Naive thymus-derived CD8-positive, alpha-beta T cell (primary cell): Measurements from ENCODE around the gene SNX18. TPM values are rescaled to one million over a fixed set of nuclear protein-coding genes. Genes with fewer than 3 reads are reported as not detected.
A peak's percentile ranks its signal among the peaks of the same experiment; 100 is the strongest.

Experiments used
- ATAC-seq, 2 donors: fragments of 150-1000 bp; cut with Tn5 transposase in 1 of 2; sonication (Bioruptor Pico), chemical (Tn5 transposase) in 1 of 2; 1 replicate in 1 of 2; 2 replicates in 1 of 2; pipeline ENCODE4 v1.10.0; 2021; ENCODE audit warnings: mild to moderate bottlenecking in 2 of 2, moderate library complexity in 2 of 2
- POLR2A ChIA-PET: fragments of 350-600 bp; sonication (Branson Sonifier 250); formaldehyde crosslinking; loops from one replicate; lab custom pipeline; 2021; ENCODE audit warnings: antibody characterized with exemption; lab: Charles Lee
- DNase-seq, 10 donors: peaks; one replicate each; pipeline versions ENCODE4 v3.0.0 to v3.0.0-alpha.2; 2020 to 2022
- H3K27ac Mint-ChIP-seq, 10 donors: one replicate each; pipeline ENCODE4 v1.8.0; 2020 to 2022; ENCODE audit warnings: mild to moderate bottlenecking in 10 of 10, mixed read lengths in 10 of 10, moderate library complexity in 4 of 10, inconsistent platforms in 1 of 10
- H3K27me3 Mint-ChIP-seq, 5 donors: one replicate each; pipeline ENCODE4 v1.8.0; 2021 to 2022; ENCODE audit warnings: mixed read lengths in 5 of 5
- H3K36me3 Mint-ChIP-seq, 3 donors: one replicate each; pipeline ENCODE4 v1.8.0; 2020 to 2022; ENCODE audit warnings: mixed read lengths in 3 of 3, mild to moderate bottlenecking in 2 of 3, inconsistent platforms in 1 of 3
- H3K4me1 Mint-ChIP-seq, 4 donors: one replicate each; pipeline ENCODE4 v1.8.0; 2021 to 2022; ENCODE audit warnings: mixed read lengths in 4 of 4
- H3K4me3 Mint-ChIP-seq, 10 donors: one replicate each; pipeline ENCODE4 v1.8.0; 2020 to 2022; ENCODE audit warnings: mild to moderate bottlenecking in 10 of 10, mixed read lengths in 10 of 10, moderate library complexity in 6 of 10, inconsistent platforms in 1 of 10
- H3K9me3 Mint-ChIP-seq, 9 donors: one replicate each; pipeline ENCODE4 v1.8.0; 2020 to 2022; ENCODE audit warnings: mixed read lengths in 9 of 9, mild to moderate bottlenecking in 3 of 9, inconsistent platforms in 1 of 9, moderate library complexity in 1 of 9
- polyA plus RNA-seq, 3 donors: library from polyadenylated mRNA; unstranded; fragments of 300-500 nt; fragmentation: Illumina TruSeq; gene quantifications; one replicate each; pipeline ENCODE4 v1.2.3, GENCODE V29; 2021
- total RNA-seq, 8 experiments: library from RNA in 2 of 8; stranded (reverse) in 2 of 8; gene quantifications; one replicate each; pipeline ENCODE4 v1.2.3 and lab custom pipeline; 2021 to 2026

Gene SNX18
- total and polyA plus RNA-seq, 5 experiments from 2014 or later, result 2.6 to 33.9 (median 3.3) TPM

DNA sequence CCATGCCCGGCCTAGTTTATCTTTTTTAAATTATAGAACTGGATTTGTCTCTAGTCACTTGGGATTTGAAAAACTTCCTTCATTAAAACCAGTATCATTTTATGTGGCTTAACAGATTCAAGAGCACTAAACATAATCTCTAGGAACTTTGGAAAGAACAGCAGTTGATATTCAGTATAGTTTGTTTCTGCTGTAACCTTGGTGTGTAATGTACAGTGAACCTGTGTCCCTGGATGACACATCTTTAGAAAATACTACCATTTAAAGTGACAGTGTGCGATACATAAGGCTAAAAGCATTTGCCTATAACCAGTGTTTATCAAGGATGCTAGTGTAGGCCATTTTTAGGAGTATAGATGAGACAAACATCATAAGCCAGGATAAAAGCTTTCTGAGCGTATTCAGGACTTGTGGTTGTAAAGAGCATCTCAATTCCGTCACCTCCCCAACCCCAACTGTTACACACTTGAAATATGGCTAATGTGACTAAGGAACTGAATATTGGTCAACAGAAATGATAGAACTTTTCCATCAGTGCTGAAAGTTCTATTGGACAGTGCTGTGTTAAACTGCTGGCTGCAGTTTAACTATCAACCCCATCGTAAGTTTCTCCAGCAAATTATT is 4.4 kb downstream of the SNX18 start:
- peak overlapping the region in 2 of 10 donors; percentile 19 to 46 for H3K27ac Mint-ChIP-seq
- H3K9me3 Mint-ChIP-seq, result no peaks in the 10 kb centered on the region
- POLR2A ChIA-PET, result interaction anchor here (0.7 to 1.1 kb wide), 2 partner anchors 8 to 222 kb away, joined by 4 to 5 read pairs; no protein-coding TSS in a partner anchor
- H3K4me3 Mint-ChIP-seq, result peak overlapping the region; percentile 79 to 95 (median 92)
- peaks cover 0 to 17% (median 2%) of the 10 kb centered on the region in 3 donors for H3K36me3 Mint-ChIP-seq
- H3K4me1 Mint-ChIP-seq, result peaks cover 4 to 68% (median 18%) of the 10 kb centered on the region in 4 donors
- H3K27me3 Mint-ChIP-seq, result no peaks in the 10 kb centered on the region
- DNase-seq (no peak), ATAC-seq (no peak)

DNA sequence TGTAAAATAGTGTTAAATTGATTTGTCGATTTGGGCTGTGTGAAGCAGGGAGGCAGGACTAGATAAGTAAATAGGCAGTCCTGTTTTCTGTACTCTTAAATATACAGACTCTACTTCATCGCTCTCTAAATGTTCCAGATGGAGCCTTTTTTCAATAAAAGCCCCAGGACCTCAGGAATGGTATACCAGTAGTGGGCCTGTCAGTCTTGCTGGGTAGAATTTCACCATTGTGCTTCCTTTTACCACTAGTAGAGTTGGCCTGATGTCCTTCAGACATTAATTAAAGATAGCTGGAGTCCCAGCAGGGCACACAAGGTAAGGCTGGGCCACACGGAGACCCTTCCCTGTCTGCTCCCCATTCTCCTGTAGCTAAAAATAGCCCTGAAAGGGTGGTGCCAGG is 6.0 kb downstream of the SNX18 start:
- Mint-ChIP-seq H3K4me3 (peak overlapping the region in 7 of 10 donors; percentile 34 to 94 (median 54)), H3K27ac (peak overlapping the region in 5 of 10 donors; percentile 6 to 44 (median 37))

DNA sequence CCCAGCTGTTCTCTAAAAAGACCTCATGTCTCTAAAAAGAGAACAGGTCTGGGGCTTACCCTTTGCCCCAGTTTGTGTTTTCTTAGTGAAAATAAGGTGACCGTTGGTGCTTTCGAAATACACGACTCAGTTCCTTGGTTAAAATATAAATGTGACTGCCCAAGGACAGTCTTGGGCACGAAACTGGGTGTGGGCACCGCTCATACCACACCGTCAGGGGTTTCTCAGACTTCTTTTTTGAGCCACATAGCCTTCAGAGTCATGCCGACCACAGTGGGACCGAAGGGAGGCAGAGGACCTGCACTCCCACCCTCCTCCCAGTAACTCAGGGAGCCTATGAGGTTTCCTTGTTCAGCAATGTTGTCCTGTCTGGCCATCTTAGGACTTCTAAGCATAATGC is 6.5 kb downstream of the SNX18 start:
- Mint-ChIP-seq H3K36me3 (peaks cover 0 to 17% (median 2%) of the 10 kb centered on the region in 3 donors), H3K27me3 (no peaks in the 10 kb centered on the region), H3K4me3 (peak overlapping the region in 7 of 10 donors; percentile 13 to 57 (median 48)), H3K27ac (peak overlapping the region in 4 of 10 donors; percentile 6 to 34 (median 24)), H3K4me1 (peaks cover 0 to 58% (median 14%) of the 10 kb centered on the region in 4 donors), H3K9me3 (no peaks in the 10 kb centered on the region)
- ATAC-seq (no peak), DNase-seq (no peak)
- POLR2A ChIA-PET, result no interaction called here

More for the DNA sequence above, 6.0 kb downstream of the SNX18 start:
- Mint-ChIP-seq H3K9me3 (no peaks in the 10 kb centered on the region), H3K36me3 (peaks cover 0 to 17% (median 2%) of the 10 kb centered on the region in 3 donors), H3K4me1 (peaks cover 0 to 64% (median 14%) of the 10 kb centered on the region in 4 donors), H3K27me3 (no peaks in the 10 kb centered on the region)
- ATAC-seq (no peak), DNase-seq (no peak)
- POLR2A ChIA-PET, result no interaction called here

DNA sequence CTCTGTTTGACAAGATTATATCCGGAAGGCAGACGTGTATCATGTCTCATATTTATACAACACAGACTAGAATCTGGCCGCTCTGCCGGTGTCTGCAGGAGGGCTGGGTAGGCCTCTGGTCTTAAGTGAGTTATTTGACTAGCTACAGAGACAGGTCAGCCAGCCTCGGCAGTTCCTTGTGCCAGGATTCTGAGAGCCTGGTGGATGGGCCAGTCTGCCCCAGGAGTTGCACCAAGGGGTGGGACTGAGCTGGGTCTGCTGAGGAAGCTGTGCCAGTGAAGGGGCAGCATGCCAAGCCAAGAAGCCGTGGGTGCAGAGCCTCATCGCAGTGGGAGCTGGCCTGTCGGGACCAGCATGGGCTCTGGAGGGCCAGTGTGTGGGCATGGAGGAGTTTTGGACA is 7.1 kb downstream of the SNX18 start:
- Mint-ChIP-seq H3K36me3 (peaks cover 0 to 14% (median 2%) of the 10 kb centered on the region in 3 donors), H3K4me1 (peaks cover 0 to 57% (median 11%) of the 10 kb centered on the region in 4 donors), H3K27me3 (no peaks in the 10 kb centered on the region), H3K9me3 (no peaks in the 10 kb centered on the region), H3K4me3 (peak overlapping the region in 5 of 10 donors; percentile 10 to 48 (median 15)), H3K27ac (peak overlapping the region in 2 of 10 donors; percentile 22 to 27)
- no peak for ATAC-seq
- no peak for DNase-seq
- POLR2A ChIA-PET, result no interaction called here

DNA sequence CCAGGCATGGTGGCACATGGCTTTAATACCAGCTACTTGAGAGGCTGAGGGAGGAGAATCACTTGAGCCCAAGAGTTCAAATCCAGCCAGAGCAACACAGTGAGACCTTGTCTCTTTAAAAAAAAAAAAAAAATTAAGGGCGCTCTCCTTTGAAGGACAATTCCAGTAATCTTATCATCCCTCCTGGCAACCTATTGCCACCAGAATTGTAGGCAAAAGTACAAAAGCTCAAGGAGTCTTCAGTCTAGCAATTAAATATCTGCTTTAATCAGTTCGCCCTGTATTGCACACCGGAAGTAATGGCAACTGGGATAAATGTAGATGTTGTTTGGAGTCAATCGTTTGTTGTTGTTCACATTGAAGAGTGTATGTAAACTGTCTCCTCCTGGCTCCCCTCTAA is 7.7 kb downstream of the SNX18 start:
- peaks cover 0 to 57% (median 13%) of the 10 kb centered on the region in 4 donors for H3K4me1 Mint-ChIP-seq
- peak overlapping the region in 4 of 10 donors; percentile 10 to 43 (median 22) for H3K4me3 Mint-ChIP-seq

DNA sequence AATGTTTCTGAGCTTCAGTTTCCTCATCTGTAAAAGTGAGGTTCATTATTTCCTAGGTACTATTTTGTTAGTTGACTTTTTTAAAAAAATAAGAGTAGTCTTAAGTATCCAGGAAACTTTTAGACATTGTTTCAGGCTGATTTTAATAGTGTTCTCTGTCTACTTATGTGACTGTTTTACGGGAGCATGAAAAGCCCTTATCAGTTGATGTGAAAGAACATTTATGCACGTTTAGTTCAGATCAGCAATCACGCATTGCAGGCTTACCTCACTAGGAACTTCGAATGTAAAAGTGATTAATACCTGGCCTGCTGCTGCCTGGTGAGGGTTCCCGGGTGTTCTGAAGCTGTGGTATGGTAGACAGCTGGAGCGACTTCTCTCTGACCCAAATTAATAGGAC is 8.1 kb downstream of the SNX18 start:
- no peaks in the 10 kb centered on the region for H3K9me3 Mint-ChIP-seq
- H3K27me3 Mint-ChIP-seq, result no peaks in the 10 kb centered on the region
- H3K4me3 Mint-ChIP-seq, result peak overlapping the region in 5 of 10 donors; percentile 8 to 43 (median 23)
- no peak for DNase-seq
- POLR2A ChIA-PET, result no interaction called here
- H3K4me1 Mint-ChIP-seq, result peaks cover 0 to 55% (median 11%) of the 10 kb centered on the region in 4 donors
- ATAC-seq, result no peak
- peaks cover 0 to 12% (median 2%) of the 10 kb centered on the region in 3 donors for H3K36me3 Mint-ChIP-seq
- H3K27ac Mint-ChIP-seq, result peak overlapping the region in 2 of 10 donors; percentile 21 to 47

More for the DNA sequence above, 7.7 kb downstream of the SNX18 start:
- ATAC-seq (no peak), DNase-seq (no peak)
- H3K36me3 Mint-ChIP-seq, result peaks cover 0 to 13% (median 2%) of the 10 kb centered on the region in 3 donors
- POLR2A ChIA-PET, result no interaction called here
- no peaks in the 10 kb centered on the region for H3K27me3 Mint-ChIP-seq
- H3K9me3 Mint-ChIP-seq, result no peaks in the 10 kb centered on the region
- peak overlapping the region in 1 of 10 donors; percentile 47 for H3K27ac Mint-ChIP-seq

DNA sequence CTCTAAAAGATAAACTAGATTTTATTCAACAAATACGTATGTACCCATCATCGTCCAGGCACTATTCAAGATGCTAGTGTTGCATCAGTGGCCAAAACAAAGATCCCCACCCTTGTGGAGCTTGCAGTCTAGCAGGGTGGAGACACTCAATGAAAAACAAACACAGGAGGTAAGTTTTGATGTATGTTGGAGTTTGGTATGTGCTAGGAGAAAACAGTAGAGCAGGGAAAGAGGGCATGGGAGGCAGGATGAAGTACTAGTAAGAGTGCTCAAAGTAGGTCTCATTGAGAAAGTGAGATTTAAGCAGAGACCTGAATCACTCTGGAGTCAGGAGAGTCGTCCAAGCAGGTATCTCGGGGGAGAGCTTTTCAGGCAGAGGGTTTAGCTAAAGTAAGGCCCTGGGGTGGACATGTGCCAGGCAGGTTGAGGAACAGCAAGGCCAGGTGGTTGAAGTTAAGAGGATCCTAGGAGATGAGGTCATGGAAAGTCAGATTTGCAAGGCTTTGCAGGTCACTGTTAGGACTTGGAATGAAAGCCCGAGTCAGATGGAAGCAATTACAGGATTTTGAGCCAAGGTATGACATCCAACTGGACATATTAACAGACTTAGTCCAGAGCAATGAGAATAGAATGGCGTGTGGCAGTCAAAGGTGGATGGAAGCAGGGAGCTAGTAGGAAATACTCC is 9.2 kb downstream of the SNX18 start:
- Mint-ChIP-seq H3K27me3 (no peaks in the 10 kb centered on the region), H3K36me3 (peaks cover 0 to 14% (median 2%) of the 10 kb centered on the region in 3 donors), H3K9me3 (no peaks in the 10 kb centered on the region), H3K27ac (no peak overlapping the region), H3K4me3 (no peak overlapping the region), H3K4me1 (peaks cover 10 to 55% (median 16%) of the 10 kb centered on the region in 4 donors)
- POLR2A ChIA-PET, result no interaction called here
- ATAC-seq, result no peak
- no peak for DNase-seq

DNA sequence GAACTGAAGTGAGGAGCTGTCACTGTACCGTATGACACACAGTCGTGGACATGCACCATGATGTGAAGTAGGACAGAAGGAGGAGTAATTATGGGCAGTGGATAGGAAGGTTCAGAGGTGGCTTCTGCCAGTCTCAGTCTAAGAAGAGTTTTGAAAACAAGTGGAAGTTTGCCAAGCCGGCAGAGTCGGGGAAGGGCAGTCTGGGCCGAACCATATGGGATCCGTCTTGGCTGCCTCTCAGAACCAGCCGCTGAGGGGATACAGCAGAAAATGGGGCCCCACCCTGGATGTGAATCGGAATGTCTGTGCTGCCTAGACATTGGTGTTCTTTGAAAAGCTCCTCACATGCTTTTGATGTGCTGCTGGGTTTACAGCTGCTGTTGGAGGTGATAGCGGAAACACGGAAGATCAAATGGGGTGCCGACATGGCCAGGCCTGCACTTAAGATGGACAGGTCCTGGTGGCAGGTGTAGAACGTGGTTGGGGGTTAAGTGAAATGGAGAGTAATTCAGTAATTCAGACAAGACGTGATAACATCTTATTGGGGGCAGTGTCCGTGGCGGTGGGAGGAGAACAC is 11.2 kb downstream of the SNX18 start:
- DNase-seq (no peak), ATAC-seq (no peak)
- Mint-ChIP-seq H3K27ac (no peak overlapping the region), H3K27me3 (no peaks in the 10 kb centered on the region), H3K4me3 (no peak overlapping the region), H3K9me3 (no peaks in the 10 kb centered on the region), H3K4me1 (peaks cover 17 to 43% (median 23%) of the 10 kb centered on the region in 4 donors), H3K36me3 (peaks cover 0 to 9% (median 0%) of the 10 kb centered on the region in 3 donors)
- POLR2A ChIA-PET, result interaction anchor here (0.7 kb wide), 1 partner anchor 881 kb away, joined by 3 read pairs; no protein-coding TSS in a partner anchor

DNA sequence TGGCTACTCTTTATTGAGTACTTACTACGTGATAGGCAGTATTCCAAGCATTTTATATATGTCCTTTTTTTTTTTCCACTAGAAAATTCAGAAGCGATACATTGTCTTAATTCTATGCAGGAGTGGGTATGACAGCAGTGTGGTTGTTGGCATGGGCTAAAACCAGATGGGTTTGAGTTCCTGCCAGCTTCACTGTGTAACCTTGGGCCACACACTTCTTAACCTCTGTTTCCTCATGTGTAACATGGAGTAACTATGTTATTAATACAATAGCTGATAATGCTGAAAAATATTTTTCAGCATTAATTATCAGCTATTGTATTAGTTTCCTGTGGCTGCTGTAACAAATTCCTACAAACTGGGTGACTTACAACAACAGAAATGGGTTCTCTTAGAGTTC is 12.0 kb downstream of the SNX18 start:
- no peaks in the 10 kb centered on the region for H3K9me3 Mint-ChIP-seq
- DNase-seq (no peak), ATAC-seq (no peak)
- no peaks in the 10 kb centered on the region for H3K27me3 Mint-ChIP-seq
- no peak overlapping the region for H3K27ac Mint-ChIP-seq
- H3K4me3 Mint-ChIP-seq, result no peak overlapping the region
- POLR2A ChIA-PET, result interaction anchor here (1.0 to 1.3 kb wide), 2 partner anchors 8 to 12 kb away, joined by 4 to 5 read pairs; partner anchors contain the start of gene SNX18
- peaks cover 20 to 42% (median 31%) of the 10 kb centered on the region in 4 donors for H3K4me1 Mint-ChIP-seq
- peaks cover 0 to 3% (median 2%) of the 10 kb centered on the region in 3 donors for H3K36me3 Mint-ChIP-seq

DNA sequence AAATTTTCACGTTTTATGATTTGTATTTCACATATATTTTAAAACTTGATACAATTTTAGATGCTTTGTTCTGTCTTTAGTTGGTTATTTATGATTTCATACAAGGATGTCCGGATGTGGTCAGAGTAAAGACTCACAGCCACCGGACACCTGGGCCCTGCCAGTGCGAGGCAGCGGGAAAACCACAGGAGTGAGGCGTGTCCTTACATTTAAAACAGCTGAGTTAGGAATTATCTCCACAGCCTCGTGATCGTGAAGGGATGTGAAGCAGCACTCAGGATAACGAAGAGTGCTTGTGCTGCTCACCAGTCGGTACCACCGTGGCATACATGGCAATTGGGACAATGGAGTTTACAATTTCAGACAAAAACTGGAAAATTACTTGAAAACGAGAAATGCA is 14.0 kb downstream of the SNX18 start:
- Mint-ChIP-seq H3K4me1 (peaks cover 17 to 45% (median 36%) of the 10 kb centered on the region in 4 donors), H3K9me3 (peaks cover 0 to 3% (median 0%) of the 10 kb centered on the region in 9 donors), H3K4me3 (peak overlapping the region in 5 of 10 donors; percentile 0 to 61 (median 44)), H3K36me3 (peaks cover 0 to 11% (median 8%) of the 10 kb centered on the region in 3 donors), H3K27me3 (no peaks in the 10 kb centered on the region), H3K27ac (peak overlapping the region in 4 of 10 donors; percentile 5 to 61 (median 26))
- POLR2A ChIA-PET, result interaction anchor here (0.7 kb wide), 1 partner anchor 289 kb away, joined by 6 read pairs; no protein-coding TSS in a partner anchor
- ATAC-seq (no peak), DNase-seq (no peak)

DNA sequence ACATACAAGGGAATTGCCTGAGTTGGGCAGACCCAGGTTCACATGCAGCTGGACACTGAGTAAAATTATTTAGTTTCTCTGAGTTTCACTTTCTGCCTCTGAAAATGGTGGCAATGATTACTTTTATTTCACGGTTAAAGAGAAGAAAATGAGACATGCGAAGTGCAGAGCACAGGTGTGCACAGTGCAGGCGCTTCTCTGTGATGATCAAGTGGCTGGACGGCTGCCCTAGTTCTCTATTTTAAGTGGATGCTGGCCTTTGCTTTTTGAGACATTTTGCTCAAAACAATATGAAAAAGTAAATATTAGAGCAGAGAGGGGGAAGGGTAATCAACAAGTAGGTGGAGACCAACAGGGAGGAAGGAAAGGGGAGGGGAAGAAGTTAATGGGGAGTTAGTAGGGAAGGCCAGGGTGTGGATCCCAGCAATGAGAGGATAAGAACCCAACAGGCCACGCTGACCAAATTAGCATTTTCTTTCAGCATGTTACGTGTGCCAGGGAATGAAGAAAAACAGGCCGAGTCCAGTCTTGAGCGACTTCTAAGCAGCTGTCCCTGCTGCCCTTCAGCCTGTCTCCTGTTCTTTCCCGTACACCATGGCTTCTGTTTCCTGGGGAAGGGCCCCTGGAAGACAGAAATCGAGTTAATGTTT is 16.1 kb downstream of the SNX18 start:
- Mint-ChIP-seq H3K4me3 (no peak overlapping the region), H3K27ac (peak overlapping the region in 4 of 10 donors; percentile 14 to 65 (median 32)), H3K36me3 (peaks cover 0 to 14% (median 12%) of the 10 kb centered on the region in 3 donors), H3K4me1 (peaks cover 24 to 66% (median 53%) of the 10 kb centered on the region in 4 donors), H3K27me3 (no peaks in the 10 kb centered on the region), H3K9me3 (peaks cover 0 to 3% (median 0%) of the 10 kb centered on the region in 9 donors)
- POLR2A ChIA-PET, result interaction anchor here (0.7 kb wide), 1 partner anchor 208 kb away, joined by 3 read pairs; no protein-coding TSS in a partner anchor
- no peak for ATAC-seq
- no peak for DNase-seq
